Measurements from ENCODE around the gene NPPB.

NPPB gene

GRCh38 chr1:11833497-11833896, 25.2 kb downstream of the NPPB start:
- no peak for DNase-seq (ENCODE audit: low spot score)

GRCh38 chr1:11831945-11832725, 26.6 kb downstream of the NPPB start:
- DNase-seq (ENCODE audit: low spot score) = no peak

GRCh38 chr1:11828511-11828910, 30.2 kb downstream of the NPPB start:
- DNase-seq (ENCODE audit: low spot score) = no peak

GRCh38 chr1:11826946-11827345, 31.8 kb downstream of the NPPB start:
- DNase-seq (ENCODE audit: low spot score) = no peak

- DNase-seq (ENCODE audit: low spot score) = no peak
These were observed 33.6 kb downstream of the NPPB start for GRCh38 chr1:11825131-11825530.

- no peak for DNase-seq (ENCODE audit: low spot score)
These were observed 35.2 kb downstream of the NPPB start for GRCh38 chr1:11823366-11824137.

GRCh38 chr1:11822091-11822490, 36.7 kb downstream of the NPPB start:
- DNase-seq (ENCODE audit: low spot score) = no peak

GRCh38 chr1:11817192-11817591, 41.6 kb downstream of the NPPB start:
- DNase-seq (ENCODE audit: low spot score) = no peak

- no peak for DNase-seq (ENCODE audit: low spot score)
These were observed 45.7 kb downstream of the NPPB start for GRCh38 chr1:11813021-11813420.
